Stomach smooth muscle (tissue), 2 donors: ENCODE data around the gene PADI4.

Experiments used
- H3K27ac ChIP-seq: one replicate; pipeline ENCODE4 v1.7.0; 2013; ENCODE audit warnings: mild to moderate bottlenecking, low read length, inconsistent platforms
- H3K27me3 ChIP-seq, 2 donors: one replicate each; pipeline ENCODE4 v1.7.0; 2013; ENCODE audit warnings: low read length in 2 of 2; ENCODE audit not compliant: insufficient read depth in 2 of 2, control insufficient read depth in 1 of 2
- H3K36me3 ChIP-seq, 2 donors: one replicate each; pipeline ENCODE4 v1.7.0; 2013; ENCODE audit warnings: low read length in 2 of 2; ENCODE audit not compliant: control insufficient read depth in 2 of 2, insufficient read depth in 2 of 2
- H3K4me1 ChIP-seq: one replicate; pipeline ENCODE4 v1.7.0; 2013; ENCODE audit warnings: low read length; ENCODE audit not compliant: control insufficient read depth, insufficient read depth
- H3K4me3 ChIP-seq, 2 donors: one replicate each; pipeline ENCODE4 v1.7.0; 2013; ENCODE audit warnings: low read length in 2 of 2
- H3K9ac ChIP-seq, 2 donors: one replicate each; pipeline ENCODE4 v1.7.0; 2013; ENCODE audit warnings: low read length in 2 of 2, mild to moderate bottlenecking in 1 of 2
- H3K9me3 ChIP-seq, 2 donors: one replicate each; pipeline ENCODE4 v1.7.0; 2013; ENCODE audit warnings: low read length in 2 of 2; ENCODE audit not compliant: control insufficient read depth in 2 of 2
- donor health status: healthy.
- donor health status: Pancreatic carcinoma.

The PADI4 gene

GRCh38 chr1:17301767-17302166 lies 6.2 kb upstream of the PADI4 start:
- Histone ChIP-seq H3K36me3 (no peaks in the 10 kb centered on the region), H3K4me1 (no peaks in the 10 kb centered on the region), H3K27ac (no peak overlapping the region), H3K9me3 (peaks cover 4 to 7% of the 10 kb centered on the region in 2 donors), H3K27me3 (peaks cover 0 to 3% of the 10 kb centered on the region in 2 donors), H3K4me3 (no peak overlapping the region), H3K9ac (no peak overlapping the region)

GRCh38 chr1:17304151-17304825 lies 3.7 kb upstream of the PADI4 start:
- Histone ChIP-seq H3K27ac (no peak overlapping the region), H3K4me1 (no peaks in the 10 kb centered on the region), H3K9ac (no peak overlapping the region), H3K27me3 (peaks cover 10 to 12% of the 10 kb centered on the region in 2 donors), H3K4me3 (no peak overlapping the region), H3K36me3 (no peaks in the 10 kb centered on the region), H3K9me3 (peaks cover 4% of the 10 kb centered on the region in 2 donors)

GRCh38 chr1:17304826-17305175 lies 3.2 kb upstream of the PADI4 start:
- no peak overlapping the region for H3K27ac ChIP-seq
- H3K9ac ChIP-seq, result no peak overlapping the region
- no peaks in the 10 kb centered on the region for H3K36me3 ChIP-seq
- H3K4me3 ChIP-seq, result no peak overlapping the region
- H3K27me3 ChIP-seq, result peaks cover 15 to 17% of the 10 kb centered on the region in 2 donors
- no peaks in the 10 kb centered on the region for H3K4me1 ChIP-seq
- H3K9me3 ChIP-seq, result peaks cover 4% of the 10 kb centered on the region in 2 donors

GRCh38 chr1:17305576-17306095 lies 2.4 kb upstream of the PADI4 start:
- Histone ChIP-seq H3K36me3 (no peaks in the 10 kb centered on the region), H3K4me1 (no peaks in the 10 kb centered on the region), H3K9me3 (peaks cover 4% of the 10 kb centered on the region in 2 donors), H3K27me3 (peaks cover 17 to 22% of the 10 kb centered on the region in 2 donors), H3K4me3 (no peak overlapping the region), H3K9ac (no peak overlapping the region), H3K27ac (no peak overlapping the region)

GRCh38 chr1:17306407-17306806 lies 1.6 kb upstream of the PADI4 start:
- Histone ChIP-seq H3K27ac (no peak overlapping the region), H3K4me1 (no peaks in the 10 kb centered on the region), H3K4me3 (no peak overlapping the region), H3K27me3 (peaks cover 17 to 22% of the 10 kb centered on the region in 2 donors), H3K9ac (no peak overlapping the region), H3K36me3 (no peaks in the 10 kb centered on the region), H3K9me3 (peaks cover 0 to 4% of the 10 kb centered on the region in 2 donors)

GRCh38 chr1:17306921-17307320 lies 1.1 kb upstream of the PADI4 start:
- H3K36me3 ChIP-seq, result no peaks in the 10 kb centered on the region
- no peak overlapping the region for H3K4me3 ChIP-seq
- no peak overlapping the region for H3K9ac ChIP-seq
- H3K27me3 ChIP-seq, result peaks cover 17 to 22% of the 10 kb centered on the region in 2 donors
- H3K9me3 ChIP-seq, result peaks cover 0 to under 1% of the 10 kb centered on the region in 2 donors
- H3K27ac ChIP-seq, result no peak overlapping the region
- H3K4me1 ChIP-seq, result no peaks in the 10 kb centered on the region

GRCh38 chr1:17307329-17307728 lies 668 bp upstream of the PADI4 start:
- H3K4me1 ChIP-seq, result no peaks in the 10 kb centered on the region
- peaks cover 17 to 22% of the 10 kb centered on the region in 2 donors for H3K27me3 ChIP-seq

GRCh38 chr1:17308593-17308992 lies 596 bp downstream of the PADI4 start:
- Histone ChIP-seq H3K4me1 (no peaks in the 10 kb centered on the region), H3K27ac (no peak overlapping the region), H3K4me3 (no peak overlapping the region), H3K36me3 (no peaks in the 10 kb centered on the region), H3K9me3 (no peaks in the 10 kb centered on the region), H3K27me3 (peaks cover 17 to 26% of the 10 kb centered on the region in 2 donors), H3K9ac (no peak overlapping the region)

More at GRCh38 chr1:17307329-17307728, 668 bp upstream of the PADI4 start:
- Histone ChIP-seq H3K9ac (no peak overlapping the region), H3K36me3 (no peaks in the 10 kb centered on the region), H3K9me3 (no peaks in the 10 kb centered on the region), H3K27ac (no peak overlapping the region), H3K4me3 (no peak overlapping the region)

GRCh38 chr1:17309426-17310067 lies 1.6 kb downstream of the PADI4 start:
- H3K27me3 ChIP-seq, result peaks cover 20 to 25% of the 10 kb centered on the region in 2 donors
- no peak overlapping the region for H3K27ac ChIP-seq

GRCh38 chr1:17310068-17310640 lies 2.2 kb downstream of the PADI4 start:
- Histone ChIP-seq H3K27ac (no peak overlapping the region), H3K27me3 (peaks cover 20 to 29% of the 10 kb centered on the region in 2 donors)

More at GRCh38 chr1:17309426-17310067, 1.6 kb downstream of the PADI4 start:
- Histone ChIP-seq H3K9me3 (no peaks in the 10 kb centered on the region), H3K4me1 (no peaks in the 10 kb centered on the region), H3K9ac (no peak overlapping the region), H3K4me3 (no peak overlapping the region), H3K36me3 (no peaks in the 10 kb centered on the region)

More at GRCh38 chr1:17310068-17310640, 2.2 kb downstream of the PADI4 start:
- Histone ChIP-seq H3K9ac (no peak overlapping the region), H3K4me1 (no peaks in the 10 kb centered on the region), H3K9me3 (no peaks in the 10 kb centered on the region), H3K36me3 (no peaks in the 10 kb centered on the region), H3K4me3 (no peak overlapping the region)
